ENCODE measurements around the gene SNX9.
A peak's percentile ranks its signal among the peaks of the same experiment; 100 is the strongest.

Gene SNX9

GRCh38 chr6:157982563-157983405 is 159.7 kb downstream of the SNX9 start:
- peak; percentile 65 for DNase-seq

GRCh38 chr6:157983406-157984119 is 160.5 kb downstream of the SNX9 start:
- DNase-seq: peak; percentile 50

GRCh38 chr6:157984128-157984527 is 161.1 kb downstream of the SNX9 start:
- no peak for DNase-seq

GRCh38 chr6:157984686-157985225 is 161.7 kb downstream of the SNX9 start:
- peak; percentile 47 for DNase-seq

- DNase-seq: peak; percentile 28
Measured at GRCh38 chr6:157985378-157986155, 162.5 kb downstream of the SNX9 start.

- DNase-seq: no peak
Measured at GRCh38 chr6:157987788-157988699, 165.0 kb downstream of the SNX9 start.

- DNase-seq: no peak
Measured at GRCh38 chr6:157988700-157989063, 165.6 kb downstream of the SNX9 start.

GRCh38 chr6:157989541-157990289 is 166.7 kb downstream of the SNX9 start:
- peak; percentile 60 for DNase-seq

GRCh38 chr6:157990321-157991066 is 167.4 kb downstream of the SNX9 start:
- peak; percentile 59 for DNase-seq

- DNase-seq: peak; percentile 51
Measured at GRCh38 chr6:157991067-157991432, 168.0 kb downstream of the SNX9 start.

- no peak for DNase-seq
Measured at GRCh38 chr6:157993076-157993475, 170.0 kb downstream of the SNX9 start.

- DNase-seq: no peak
Measured at GRCh38 chr6:157994125-157994795, 171.2 kb downstream of the SNX9 start.
